Measurements from ENCODE around the gene CNNM3.

CNNM3 gene

GRCh38 chr2:96863575-96864342, 47.7 kb downstream of the CNNM3 start:
- Histone ChIP-seq H3K27me3 (ENCODE audit: control insufficient read depth in 5 of 5, insufficient read depth in 4 of 5, low read length in 5 of 5) (peaks cover 0 to 3% (median 0%) of the 10 kb centered on the region in 5 donors), H3K27ac (ENCODE audit: low read depth, low read length) (no peak overlapping the region), H3K4me1 (ENCODE audit: control insufficient read depth in 5 of 5, insufficient read depth in 5 of 5, low read length in 5 of 5) (peaks cover 11 to 48% (median 35%) of the 10 kb centered on the region in 5 donors), H3K9me3 (ENCODE audit: control insufficient read depth in 5 of 5, low read length in 5 of 5) (no peaks in the 10 kb centered on the region), H3K9ac (ENCODE audit: low read length in 5 of 5) (no peak overlapping the region), H3K36me3 (ENCODE audit: control insufficient read depth in 5 of 5, insufficient read depth in 5 of 5, low read length in 5 of 5) (peaks cover 0 to 61% (median 59%) of the 10 kb centered on the region in 5 donors), H3K4me3 (ENCODE audit: low read depth in 1 of 5, low read length in 5 of 5) (no peak overlapping the region)

- Histone ChIP-seq H3K9ac (ENCODE audit: low read length in 5 of 5) (no peak overlapping the region), H3K9me3 (ENCODE audit: control insufficient read depth in 5 of 5, low read length in 5 of 5) (no peaks in the 10 kb centered on the region), H3K27ac (ENCODE audit: low read depth, low read length) (no peak overlapping the region), H3K4me3 (ENCODE audit: low read depth in 1 of 5, low read length in 5 of 5) (no peak overlapping the region), H3K36me3 (ENCODE audit: control insufficient read depth in 5 of 5, insufficient read depth in 5 of 5, low read length in 5 of 5) (peaks cover 0 to 61% (median 59%) of the 10 kb centered on the region in 5 donors), H3K4me1 (ENCODE audit: control insufficient read depth in 5 of 5, insufficient read depth in 5 of 5, low read length in 5 of 5) (peaks cover 8 to 44% (median 28%) of the 10 kb centered on the region in 5 donors), H3K27me3 (ENCODE audit: control insufficient read depth in 5 of 5, insufficient read depth in 4 of 5, low read length in 5 of 5) (no peaks in the 10 kb centered on the region)
Observed at GRCh38 chr2:96864343-96865091, 48.4 kb downstream of the CNNM3 start.

- Histone ChIP-seq H3K9ac (ENCODE audit: low read length in 5 of 5) (no peak overlapping the region), H3K4me3 (ENCODE audit: low read depth in 1 of 5, low read length in 5 of 5) (no peak overlapping the region), H3K27ac (ENCODE audit: low read depth, low read length) (no peak overlapping the region), H3K27me3 (ENCODE audit: control insufficient read depth in 5 of 5, insufficient read depth in 4 of 5, low read length in 5 of 5) (no peaks in the 10 kb centered on the region), H3K36me3 (ENCODE audit: control insufficient read depth in 5 of 5, insufficient read depth in 5 of 5, low read length in 5 of 5) (peaks cover 0 to 55% (median 54%) of the 10 kb centered on the region in 5 donors), H3K4me1 (ENCODE audit: control insufficient read depth in 5 of 5, insufficient read depth in 5 of 5, low read length in 5 of 5) (peaks cover 7 to 45% (median 31%) of the 10 kb centered on the region in 5 donors), H3K9me3 (ENCODE audit: control insufficient read depth in 5 of 5, low read length in 5 of 5) (no peaks in the 10 kb centered on the region)
Observed at GRCh38 chr2:96865654-96866053, 49.6 kb downstream of the CNNM3 start.

GRCh38 chr2:96866149-96866548, 50.1 kb downstream of the CNNM3 start:
- H3K4me3 ChIP-seq (ENCODE audit: low read depth in 1 of 5, low read length in 5 of 5) = peak overlapping the region in 1 of 5 donors; percentile 80
- H3K27ac ChIP-seq (ENCODE audit: low read depth, low read length) = no peak overlapping the region
- H3K9ac ChIP-seq (ENCODE audit: low read length in 5 of 5) = peak overlapping the region in 1 of 5 donors; percentile 20
- H3K27me3 ChIP-seq (ENCODE audit: control insufficient read depth in 5 of 5, insufficient read depth in 4 of 5, low read length in 5 of 5) = no peaks in the 10 kb centered on the region
- peaks cover 7 to 50% (median 35%) of the 10 kb centered on the region in 5 donors for H3K4me1 ChIP-seq (ENCODE audit: control insufficient read depth in 5 of 5, insufficient read depth in 5 of 5, low read length in 5 of 5)
- H3K36me3 ChIP-seq (ENCODE audit: control insufficient read depth in 5 of 5, insufficient read depth in 5 of 5, low read length in 5 of 5) = peaks cover 0 to 51% (median 49%) of the 10 kb centered on the region in 5 donors
- H3K9me3 ChIP-seq (ENCODE audit: control insufficient read depth in 5 of 5, low read length in 5 of 5) = no peaks in the 10 kb centered on the region

- peak overlapping the region in 1 of 5 donors; percentile 30 for H3K9ac ChIP-seq (ENCODE audit: low read length in 5 of 5)
- H3K4me3 ChIP-seq (ENCODE audit: low read depth in 1 of 5, low read length in 5 of 5) = peak overlapping the region in 2 of 5 donors; percentile 62 to 80
- peaks cover 7 to 51% (median 35%) of the 10 kb centered on the region in 5 donors for H3K4me1 ChIP-seq (ENCODE audit: control insufficient read depth in 5 of 5, insufficient read depth in 5 of 5, low read length in 5 of 5)
- no peaks in the 10 kb centered on the region for H3K27me3 ChIP-seq (ENCODE audit: control insufficient read depth in 5 of 5, insufficient read depth in 4 of 5, low read length in 5 of 5)
- H3K27ac ChIP-seq (ENCODE audit: low read depth, low read length) = peak overlapping the region; percentile 77
- peaks cover 0 to 47% (median 44%) of the 10 kb centered on the region in 5 donors for H3K36me3 ChIP-seq (ENCODE audit: control insufficient read depth in 5 of 5, insufficient read depth in 5 of 5, low read length in 5 of 5)
- H3K9me3 ChIP-seq (ENCODE audit: control insufficient read depth in 5 of 5, low read length in 5 of 5) = no peaks in the 10 kb centered on the region
Observed at GRCh38 chr2:96866586-96866985, 50.5 kb downstream of the CNNM3 start.

- Histone ChIP-seq H3K4me3 (ENCODE audit: low read depth in 1 of 5, low read length in 5 of 5) (peak overlapping the region in 4 of 5 donors; percentile 62 to 80 (median 74)), H3K36me3 (ENCODE audit: control insufficient read depth in 5 of 5, insufficient read depth in 5 of 5, low read length in 5 of 5) (peaks cover 0 to 41% (median 39%) of the 10 kb centered on the region in 5 donors), H3K9me3 (ENCODE audit: control insufficient read depth in 5 of 5, low read length in 5 of 5) (no peaks in the 10 kb centered on the region), H3K27me3 (ENCODE audit: control insufficient read depth in 5 of 5, insufficient read depth in 4 of 5, low read length in 5 of 5) (no peaks in the 10 kb centered on the region), H3K4me1 (ENCODE audit: control insufficient read depth in 5 of 5, insufficient read depth in 5 of 5, low read length in 5 of 5) (peaks cover 7 to 51% (median 35%) of the 10 kb centered on the region in 5 donors), H3K27ac (ENCODE audit: low read depth, low read length) (peak overlapping the region; percentile 77), H3K9ac (ENCODE audit: low read length in 5 of 5) (peak overlapping the region; percentile 52 to 84 (median 77))
Observed at GRCh38 chr2:96866986-96867755, 51.1 kb downstream of the CNNM3 start.

- Histone ChIP-seq H3K4me3 (ENCODE audit: low read depth in 1 of 5, low read length in 5 of 5) (peak overlapping the region; percentile 62 to 80 (median 72)), H3K36me3 (ENCODE audit: control insufficient read depth in 5 of 5, insufficient read depth in 5 of 5, low read length in 5 of 5) (peaks cover 0 to 40% (median 35%) of the 10 kb centered on the region in 5 donors), H3K27ac (ENCODE audit: low read depth, low read length) (peak overlapping the region; percentile 77), H3K9ac (ENCODE audit: low read length in 5 of 5) (peak overlapping the region; percentile 52 to 84 (median 77)), H3K4me1 (ENCODE audit: control insufficient read depth in 5 of 5, insufficient read depth in 5 of 5, low read length in 5 of 5) (peaks cover 7 to 55% (median 38%) of the 10 kb centered on the region in 5 donors), H3K27me3 (ENCODE audit: control insufficient read depth in 5 of 5, insufficient read depth in 4 of 5, low read length in 5 of 5) (no peaks in the 10 kb centered on the region), H3K9me3 (ENCODE audit: control insufficient read depth in 5 of 5, low read length in 5 of 5) (no peaks in the 10 kb centered on the region)
Observed at GRCh38 chr2:96867756-96868554, 51.9 kb downstream of the CNNM3 start.

GRCh38 chr2:96868555-96869280, 52.6 kb downstream of the CNNM3 start:
- H3K9me3 ChIP-seq (ENCODE audit: control insufficient read depth in 5 of 5, low read length in 5 of 5) = no peaks in the 10 kb centered on the region
- peaks cover 7 to 63% (median 45%) of the 10 kb centered on the region in 5 donors for H3K4me1 ChIP-seq (ENCODE audit: control insufficient read depth in 5 of 5, insufficient read depth in 5 of 5, low read length in 5 of 5)
- H3K9ac ChIP-seq (ENCODE audit: low read length in 5 of 5) = peak overlapping the region in 4 of 5 donors; percentile 74 to 84 (median 78)
- peak overlapping the region; percentile 77 for H3K27ac ChIP-seq (ENCODE audit: low read depth, low read length)
- peak overlapping the region; percentile 62 to 80 (median 72) for H3K4me3 ChIP-seq (ENCODE audit: low read depth in 1 of 5, low read length in 5 of 5)
- no peaks in the 10 kb centered on the region for H3K27me3 ChIP-seq (ENCODE audit: control insufficient read depth in 5 of 5, insufficient read depth in 4 of 5, low read length in 5 of 5)
- H3K36me3 ChIP-seq (ENCODE audit: control insufficient read depth in 5 of 5, insufficient read depth in 5 of 5, low read length in 5 of 5) = peaks cover 0 to 33% (median 27%) of the 10 kb centered on the region in 5 donors
